GM12878 (cell line): ENCODE data around the gene LIMA1. TPM values are rescaled to one million over a fixed set of nuclear protein-coding genes. Genes with fewer than 3 reads are reported as not detected.

ENCODE experiments used
- ATAC-seq: fragments of 200-7000 bp; cut with Tn5 transposase; 3 replicates; pipeline ENCODE4 v1.9.1; 2020; ENCODE audit warnings: mild to moderate bottlenecking, moderate library complexity
- BruUV-seq: library from RNA; stranded (reverse); fragments of 400-500 nt; replicated peaks from 2 replicates; lab custom pipeline; 2021; lab: Mats Ljungman, UMichigan
- CTCF ChIA-PET: fragments of 300-600 bp; sonication (Branson Sonifier 250); formaldehyde crosslinking; extraction: SDS; loops from one replicate; lab custom pipeline; 2021; ENCODE audit warnings: inconsistent platforms; lab: Yijun Ruan, JAX
- POLR2A ChIA-PET: fragments of 350-600 bp; formaldehyde crosslinking; extraction: SDS; loops from one replicate; lab custom pipeline; 2021; ENCODE audit warnings: inconsistent platforms; lab: Charles Lee
- RAD21 ChIA-PET: fragments of 300-600 bp; sonication (Branson Sonifier 250); formaldehyde crosslinking; loops from one replicate; lab custom pipeline; 2023; ENCODE audit warnings: antibody characterized with exemption; ENCODE audit not compliant: unreplicated experiment; lab: Charles Lee
- SMC1A ChIA-PET: fragments of 300-600 bp; sonication (Branson Sonifier 250); formaldehyde crosslinking; loops from one replicate; lab custom pipeline; 2023; ENCODE audit not compliant: unreplicated experiment, uncharacterized antibody; lab: Charles Lee
- DNase-seq: peaks from one replicate; pipeline ENCODE4 v3.0.0-alpha.2; 2011; ENCODE audit warnings: low read depth, low spot score
- FAIRE-seq: peaks from 3 replicates; lab custom pipeline; 2011; peaks lifted over from hg19 to GRCh38; lab: Jason Lieb, UNC
- H2AFZ ChIP-seq: 2 replicates; pipeline ENCODE4 v1.6.0; 2011; ENCODE audit warnings: low read depth, low read length, control low read depth; ENCODE audit not compliant: control insufficient read depth
- H3K27ac ChIP-seq: 2 replicates; pipeline ENCODE4 v1.5.1; 2011; ENCODE audit warnings: control low read depth; ENCODE audit not compliant: control insufficient read depth, insufficient read depth
- H3K27me3 ChIP-seq, 2 experiments: replicated peaks in 1 of 2; 2 replicates each; pipeline versions ENCODE4 v1.6.0 to v1.6.1; 2011; ENCODE audit warnings: low read length in 1 of 2; ENCODE audit not compliant: control insufficient read depth in 2 of 2, insufficient read depth in 2 of 2
- H3K36me3 ChIP-seq, 2 experiments: 2 replicates each; pipeline ENCODE4 v1.5.1; 2011; ENCODE audit warnings: low read length in 1 of 2; ENCODE audit not compliant: control insufficient read depth in 2 of 2, insufficient read depth in 2 of 2
- H3K4me1 ChIP-seq: 2 replicates; pipeline ENCODE4 v1.6.1; 2011; ENCODE audit warnings: mild to moderate bottlenecking, low read length, moderate library complexity, mixed read lengths; ENCODE audit not compliant: control insufficient read depth, insufficient read depth
- H3K4me2 ChIP-seq: 2 replicates; pipeline ENCODE4 v1.6.0; 2011; ENCODE audit warnings: control low read depth; ENCODE audit not compliant: control insufficient read depth, insufficient read depth
- H3K4me3 ChIP-seq: fragments of 200-600 bp; sonication (generic); 2 replicates; pipeline ENCODE4 v1.5.1; 2016
- H3K79me2 ChIP-seq: 2 replicates; pipeline ENCODE4 v1.6.0; 2011; ENCODE audit warnings: low read length; ENCODE audit not compliant: control insufficient read depth, insufficient read depth
- H3K9ac ChIP-seq: 2 replicates; pipeline ENCODE4 v1.8.0; 2011; ENCODE audit warnings: low read length, control low read depth, mixed read lengths; ENCODE audit not compliant: control insufficient read depth, insufficient read depth
- H3K9me3 ChIP-seq: replicated peaks from 3 replicates; pipeline ENCODE4 v1.5.1; 2011; ENCODE audit warnings: mild to moderate bottlenecking, low read length; ENCODE audit not compliant: control insufficient read depth, insufficient read depth
- H4K20me1 ChIP-seq: 2 replicates; pipeline ENCODE4 v1.6.0; 2011; ENCODE audit not compliant: control insufficient read depth, insufficient read depth
- CREM ChIP-seq: IDR thresholded peaks from 2 replicates; pipeline ENCODE4 v1.6.1; 2014; ENCODE audit warnings: antibody characterized with exemption, low read depth
- EP300 ChIP-seq, 2 experiments: fragments of 150-350 bp in 1 of 2; IDR thresholded peaks; 2 replicates each; pipeline ENCODE4 v1.6.1; 2011 to 2012; ENCODE audit warnings: low read depth in 2 of 2, low read length in 2 of 2, borderline replicate concordance in 1 of 2, improper control_type of control experiment in 1 of 2, inconsistent platforms in 1 of 2; ENCODE audit not compliant: control insufficient read depth in 1 of 2
- GATAD2B ChIP-seq: fragments of 450-650 bp; conservative IDR thresholded peaks from 2 replicates; pipeline ENCODE4 v1.6.1; 2017; ENCODE audit warnings: low read depth, mild to moderate bottlenecking, moderate library complexity
- LARP7 ChIP-seq: fragments of 450-650 bp; IDR thresholded peaks from 2 replicates; pipeline ENCODE4 v1.6.1; 2017; ENCODE audit warnings: mild to moderate bottlenecking
- NFXL1 ChIP-seq: fragments of 450-650 bp; IDR thresholded peaks from 2 replicates; pipeline ENCODE4 v1.6.1; 2017; ENCODE audit warnings: antibody characterized with exemption, mild to moderate bottlenecking, borderline replicate concordance
- PAX8 ChIP-seq: fragments of 450-650 bp; IDR thresholded peaks from 2 replicates; pipeline ENCODE4 v1.6.1; 2017; ENCODE audit warnings: mild to moderate bottlenecking, moderate library complexity
- SMAD1 ChIP-seq: fragments of 450-650 bp; IDR thresholded peaks from 2 replicates; pipeline ENCODE4 v1.6.1; 2018; ENCODE audit warnings: mild to moderate bottlenecking, low read depth; ENCODE audit not compliant: partially characterized antibody
- SMAD5 ChIP-seq: IDR thresholded peaks from 2 replicates; pipeline ENCODE4 v1.6.1; 2016; ENCODE audit warnings: antibody characterized with exemption, low read depth
- SP1 ChIP-seq: IDR thresholded peaks from one replicate; pipeline ENCODE4 v1.6.1; 2011; ENCODE audit warnings: low read depth, low read length
- SRF ChIP-seq, 2 experiments: IDR thresholded peaks; 2 replicates each; pipeline ENCODE4 v1.6.1; 2011; ENCODE audit warnings: low read depth in 2 of 2, low read length in 2 of 2, mild to moderate bottlenecking in 1 of 2, moderate library complexity in 1 of 2
- STAT1 ChIP-seq: fragments of 450-650 bp; conservative IDR thresholded peaks from 2 replicates; pipeline ENCODE4 v1.6.1; 2014; ENCODE audit warnings: antibody characterized with exemption, mild to moderate bottlenecking
- WGBS: methylation state at CpG from one replicate; pipeline ENCODE4 v1.1.6; 2016; ENCODE audit warnings: low lambda C conversion rate; ENCODE audit not compliant: insufficient replicate concordance, insufficient coverage; ENCODE audit errors: missing lambda C conversion rate; 5-methylcytosine and 5-hydroxymethylcytosine counted together
- in situ Hi-C: fragments of 300-500 bp; cut with MboI; formaldehyde crosslinking; loops from 9 replicates; pipeline ENCODE4 v1.14.3; 2018; ENCODE audit warnings: mixed read lengths
- intact Hi-C: fragments of 100-400 bp; cut with micrococcal nuclease; formaldehyde crosslinking; loops from one replicate; pipeline ENCODE4 v1.14.2; 2022; ENCODE audit not compliant: unreplicated experiment
- polyA plus RNA-seq, 11 experiments: library from polyadenylated mRNA; depleted of rRNA in 4 of 11; unstranded in 6 of 11; stranded (reverse) in 5 of 11; fragments of >200 nt; fragmentation: Nextera tagmentation in 4 of 11; fragmentation: Illumina TruSeq in 1 of 11; extraction: Ambion mirVana in 4 of 11; extraction: Trizol in 1 of 11; gene quantifications; 1 replicate in 1 of 11; 2 replicates in 10 of 11; pipeline versions ENCODE4 v1.2.1 to v1.2.3, GENCODE V29; 2011 to 2016; ENCODE audit warnings: inconsistent platforms in 2 of 11, missing spikeins in 2 of 11, low read depth in 1 of 11
- total RNA-seq, 4 experiments: library from RNA; depleted of rRNA in 3 of 4; stranded (reverse); fragments of >200 nt in 3 of 4; fragmentation: Illumina TruSeq in 1 of 4; extraction: Trizol in 1 of 4; gene quantifications; 2 replicates each; pipeline versions ENCODE4 v1.2.1 to v1.2.3, GENCODE V29; 2013 to 2021
- TF ChIP-seq, protein P1 (sequence below), 3 experiments: IDR thresholded peaks in 2 of 3; conservative IDR thresholded peaks in 1 of 3; 2 replicates each; pipeline ENCODE4 v1.5.1; 2011; ENCODE audit warnings: low read depth in 3 of 3, low read length in 3 of 3, mild to moderate bottlenecking in 3 of 3, control low read depth in 2 of 3, moderate library complexity in 2 of 3, inconsistent platforms in 1 of 3, mixed read lengths in 1 of 3; ENCODE audit not compliant: control insufficient read depth in 2 of 3, insufficient read depth in 1 of 3; ENCODE audit errors: extremely low read depth in 1 of 3
- TF ChIP-seq, protein P2 (sequence below): fragments of 150-350 bp; IDR thresholded peaks from 2 replicates; pipeline ENCODE4 v1.6.1; 2016; ENCODE audit warnings: low read depth, low read length
- TF ChIP-seq, protein P3 (sequence below): IDR thresholded peaks from 2 replicates; pipeline ENCODE4 v1.6.1; 2012; ENCODE audit warnings: low read depth, low read length, improper control_type of control experiment
- TF ChIP-seq, protein P4 (sequence below): fragments of 450-650 bp; IDR thresholded peaks from 2 replicates; pipeline ENCODE4 v1.6.1; 2017; ENCODE audit warnings: mild to moderate bottlenecking
- TF ChIP-seq, protein P5 (sequence below): fragments of 450-650 bp; IDR thresholded peaks from 2 replicates; pipeline ENCODE4 v1.6.1; 2014; ENCODE audit warnings: mild to moderate bottlenecking

Gene LIMA1
- total and polyA plus RNA-seq, 10 of the 15 experiments (the other 5 are each of a cell fraction or from before 2014, with no cell fraction given), result 53.2 to 109 (median 60.8) TPM

DNA sequence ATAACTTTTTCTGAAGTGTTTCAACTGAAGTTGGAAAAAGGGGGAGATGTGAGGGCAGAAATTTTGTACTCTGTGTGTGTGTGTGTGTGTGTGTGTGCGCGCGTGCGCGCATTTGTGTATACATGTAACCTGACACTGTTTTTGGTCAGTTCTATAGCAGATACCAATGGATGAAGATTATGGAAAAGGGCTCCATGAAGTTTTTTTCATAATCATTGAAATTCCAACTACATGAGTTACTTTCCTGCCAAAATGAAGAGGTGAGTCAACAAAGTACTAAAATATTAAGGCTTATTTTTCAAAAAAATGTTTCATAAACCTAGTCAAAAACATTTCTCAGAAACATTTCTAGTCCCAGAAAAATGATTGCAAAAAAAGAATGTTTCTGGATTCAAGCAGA lies 90.4 kb downstream of the LIMA1 start:
- ChIA-PET POLR2A (no interaction called here), RAD21 (no interaction called here), CTCF (no interaction called here), SMC1A (no interaction called here)
- Histone ChIP-seq H3K4me2 (no peak overlapping the region), H2AFZ (no peak overlapping the region), H4K20me1 (no peaks in the 10 kb centered on the region), H3K9ac (no peak overlapping the region), H3K4me1 (peaks cover 13% of the 10 kb centered on the region), H3K36me3 (peaks cover 6 to 16% of the 10 kb centered on the region in 2 experiments; a peak in 3 of 4 replicates), H3K79me2 (0 out of 2 replicates have a peak, but pooled peaks cover 2% of the 10 kb centered on the region), H3K4me3 (no peak overlapping the region), H3K27ac (no peak overlapping the region), H3K27me3 (no peaks in the 10 kb centered on the region), H3K9me3 (no peaks in the 10 kb centered on the region)
- intact Hi-C loops (no loop called here), in situ Hi-C loops (no loop called here)
- TSS peak; percentile 44 for BruUV-seq
- DNase-seq (no peak), ATAC-seq (no peak), FAIRE-seq (no peak)
- WGBS, result 87% methylated on average over 5 of the region's 5 CpGs
- TF ChIP-seq GATAD2B (no peak), LARP7 (no peak), SP1 (no peak), PAX8 (no peak), NFXL1 (no peak), EP300 (IDR thresholded peaks at IDR 0.05; ENCODE audit: borderline replicate concordance in 1 of 2, control insufficient read depth in 1 of 2, low read depth in 2 of 2, low read length in 2 of 2) (no peak), SRF (IDR thresholded peaks at IDR 0.05; ENCODE audit: low read depth in 2 of 2, low read length in 2 of 2) (no peak), SMAD5 (no peak), STAT1 (no peak), CREM (no peak), SMAD1 (no peak)
- TF ChIP-seq, protein P1, sequence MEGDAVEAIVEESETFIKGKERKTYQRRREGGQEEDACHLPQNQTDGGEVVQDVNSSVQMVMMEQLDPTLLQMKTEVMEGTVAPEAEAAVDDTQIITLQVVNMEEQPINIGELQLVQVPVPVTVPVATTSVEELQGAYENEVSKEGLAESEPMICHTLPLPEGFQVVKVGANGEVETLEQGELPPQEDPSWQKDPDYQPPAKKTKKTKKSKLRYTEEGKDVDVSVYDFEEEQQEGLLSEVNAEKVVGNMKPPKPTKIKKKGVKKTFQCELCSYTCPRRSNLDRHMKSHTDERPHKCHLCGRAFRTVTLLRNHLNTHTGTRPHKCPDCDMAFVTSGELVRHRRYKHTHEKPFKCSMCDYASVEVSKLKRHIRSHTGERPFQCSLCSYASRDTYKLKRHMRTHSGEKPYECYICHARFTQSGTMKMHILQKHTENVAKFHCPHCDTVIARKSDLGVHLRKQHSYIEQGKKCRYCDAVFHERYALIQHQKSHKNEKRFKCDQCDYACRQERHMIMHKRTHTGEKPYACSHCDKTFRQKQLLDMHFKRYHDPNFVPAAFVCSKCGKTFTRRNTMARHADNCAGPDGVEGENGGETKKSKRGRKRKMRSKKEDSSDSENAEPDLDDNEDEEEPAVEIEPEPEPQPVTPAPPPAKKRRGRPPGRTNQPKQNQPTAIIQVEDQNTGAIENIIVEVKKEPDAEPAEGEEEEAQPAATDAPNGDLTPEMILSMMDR (IDR thresholded peaks at IDR 0.05 in 2 of 3, conservative IDR thresholded peaks at IDR 0.05 in 1 of 3; ENCODE audit: control insufficient read depth in 2 of 3, extremely low read depth in 1 of 3, insufficient read depth in 1 of 3, low read depth in 3 of 3, low read length in 3 of 3), result no peak
- TF ChIP-seq, protein P2, sequence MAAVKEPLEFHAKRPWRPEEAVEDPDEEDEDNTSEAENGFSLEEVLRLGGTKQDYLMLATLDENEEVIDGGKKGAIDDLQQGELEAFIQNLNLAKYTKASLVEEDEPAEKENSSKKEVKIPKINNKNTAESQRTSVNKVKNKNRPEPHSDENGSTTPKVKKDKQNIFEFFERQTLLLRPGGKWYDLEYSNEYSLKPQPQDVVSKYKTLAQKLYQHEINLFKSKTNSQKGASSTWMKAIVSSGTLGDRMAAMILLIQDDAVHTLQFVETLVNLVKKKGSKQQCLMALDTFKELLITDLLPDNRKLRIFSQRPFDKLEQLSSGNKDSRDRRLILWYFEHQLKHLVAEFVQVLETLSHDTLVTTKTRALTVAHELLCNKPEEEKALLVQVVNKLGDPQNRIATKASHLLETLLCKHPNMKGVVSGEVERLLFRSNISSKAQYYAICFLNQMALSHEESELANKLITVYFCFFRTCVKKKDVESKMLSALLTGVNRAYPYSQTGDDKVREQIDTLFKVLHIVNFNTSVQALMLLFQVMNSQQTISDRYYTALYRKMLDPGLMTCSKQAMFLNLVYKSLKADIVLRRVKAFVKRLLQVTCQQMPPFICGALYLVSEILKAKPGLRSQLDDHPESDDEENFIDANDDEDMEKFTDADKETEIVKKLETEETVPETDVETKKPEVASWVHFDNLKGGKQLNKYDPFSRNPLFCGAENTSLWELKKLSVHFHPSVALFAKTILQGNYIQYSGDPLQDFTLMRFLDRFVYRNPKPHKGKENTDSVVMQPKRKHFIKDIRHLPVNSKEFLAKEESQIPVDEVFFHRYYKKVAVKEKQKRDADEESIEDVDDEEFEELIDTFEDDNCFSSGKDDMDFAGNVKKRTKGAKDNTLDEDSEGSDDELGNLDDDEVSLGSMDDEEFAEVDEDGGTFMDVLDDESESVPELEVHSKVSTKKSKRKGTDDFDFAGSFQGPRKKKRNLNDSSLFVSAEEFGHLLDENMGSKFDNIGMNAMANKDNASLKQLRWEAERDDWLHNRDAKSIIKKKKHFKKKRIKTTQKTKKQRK, result no peak
- TF ChIP-seq, protein P3, sequence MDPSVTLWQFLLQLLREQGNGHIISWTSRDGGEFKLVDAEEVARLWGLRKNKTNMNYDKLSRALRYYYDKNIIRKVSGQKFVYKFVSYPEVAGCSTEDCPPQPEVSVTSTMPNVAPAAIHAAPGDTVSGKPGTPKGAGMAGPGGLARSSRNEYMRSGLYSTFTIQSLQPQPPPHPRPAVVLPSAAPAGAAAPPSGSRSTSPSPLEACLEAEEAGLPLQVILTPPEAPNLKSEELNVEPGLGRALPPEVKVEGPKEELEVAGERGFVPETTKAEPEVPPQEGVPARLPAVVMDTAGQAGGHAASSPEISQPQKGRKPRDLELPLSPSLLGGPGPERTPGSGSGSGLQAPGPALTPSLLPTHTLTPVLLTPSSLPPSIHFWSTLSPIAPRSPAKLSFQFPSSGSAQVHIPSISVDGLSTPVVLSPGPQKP, result no peak
- TF ChIP-seq, protein P4, sequence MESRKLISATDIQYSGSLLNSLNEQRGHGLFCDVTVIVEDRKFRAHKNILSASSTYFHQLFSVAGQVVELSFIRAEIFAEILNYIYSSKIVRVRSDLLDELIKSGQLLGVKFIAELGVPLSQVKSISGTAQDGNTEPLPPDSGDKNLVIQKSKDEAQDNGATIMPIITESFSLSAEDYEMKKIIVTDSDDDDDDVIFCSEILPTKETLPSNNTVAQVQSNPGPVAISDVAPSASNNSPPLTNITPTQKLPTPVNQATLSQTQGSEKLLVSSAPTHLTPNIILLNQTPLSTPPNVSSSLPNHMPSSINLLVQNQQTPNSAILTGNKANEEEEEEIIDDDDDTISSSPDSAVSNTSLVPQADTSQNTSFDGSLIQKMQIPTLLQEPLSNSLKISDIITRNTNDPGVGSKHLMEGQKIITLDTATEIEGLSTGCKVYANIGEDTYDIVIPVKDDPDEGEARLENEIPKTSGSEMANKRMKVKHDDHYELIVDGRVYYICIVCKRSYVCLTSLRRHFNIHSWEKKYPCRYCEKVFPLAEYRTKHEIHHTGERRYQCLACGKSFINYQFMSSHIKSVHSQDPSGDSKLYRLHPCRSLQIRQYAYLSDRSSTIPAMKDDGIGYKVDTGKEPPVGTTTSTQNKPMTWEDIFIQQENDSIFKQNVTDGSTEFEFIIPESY, result no peak
- TF ChIP-seq, protein P5, sequence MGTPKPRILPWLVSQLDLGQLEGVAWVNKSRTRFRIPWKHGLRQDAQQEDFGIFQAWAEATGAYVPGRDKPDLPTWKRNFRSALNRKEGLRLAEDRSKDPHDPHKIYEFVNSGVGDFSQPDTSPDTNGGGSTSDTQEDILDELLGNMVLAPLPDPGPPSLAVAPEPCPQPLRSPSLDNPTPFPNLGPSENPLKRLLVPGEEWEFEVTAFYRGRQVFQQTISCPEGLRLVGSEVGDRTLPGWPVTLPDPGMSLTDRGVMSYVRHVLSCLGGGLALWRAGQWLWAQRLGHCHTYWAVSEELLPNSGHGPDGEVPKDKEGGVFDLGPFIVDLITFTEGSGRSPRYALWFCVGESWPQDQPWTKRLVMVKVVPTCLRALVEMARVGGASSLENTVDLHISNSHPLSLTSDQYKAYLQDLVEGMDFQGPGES, result no peak
